Endothelial cell of umbilical vein (primary cell): ENCODE measurements around the gene AK5. TPM values are rescaled to one million over a fixed set of nuclear protein-coding genes. Genes with fewer than 3 reads are reported as not detected.

Source experiments
- BruUV-seq: library from RNA; stranded (reverse); fragments of 400-500 nt; replicated peaks from 2 replicates; lab custom pipeline; 2021; lab: Mats Ljungman, UMichigan
- CTCF ChIA-PET: fragments of 300-600, 350-600 bp; sonication (Branson Sonifier 250); formaldehyde crosslinking; loops from one replicate; lab custom pipeline; 2021; ENCODE audit warnings: antibody characterized with exemption, inconsistent platforms; lab: Charles Lee
- POLR2A ChIA-PET: fragments of 300-600, 350-600 bp; sonication (Branson Sonifier 250); formaldehyde crosslinking; loops from one replicate; lab custom pipeline; 2021; ENCODE audit warnings: antibody characterized with exemption, inconsistent platforms; lab: Charles Lee
- DNase-seq: peaks from one replicate; pipeline ENCODE4 v3.0.0-alpha.2; 2011; ENCODE audit warnings: low read depth, low spot score
- FAIRE-seq: peaks from 2 replicates; lab custom pipeline; 2011; peaks lifted over from hg19 to GRCh38; lab: Jason Lieb, UNC
- H2AFZ ChIP-seq: 2 replicates; pipeline ENCODE4 v1.6.0; 2012; ENCODE audit warnings: low read depth, low read length, control low read depth, inconsistent platforms
- H3K27ac ChIP-seq: 2 replicates; pipeline ENCODE4 v1.5.1; 2011; ENCODE audit warnings: low read depth, mild to moderate bottlenecking, control low read depth, low read length, moderate library complexity; ENCODE audit not compliant: insufficient read depth
- H3K27me3 ChIP-seq, 2 experiments: 2 replicates each; pipeline versions ENCODE4 v1.6.0 to v1.6.1; 2011; ENCODE audit warnings: low read length in 2 of 2, mixed read lengths in 1 of 2; ENCODE audit not compliant: control insufficient read depth in 2 of 2, insufficient read depth in 2 of 2
- H3K36me3 ChIP-seq, 2 experiments: 2 replicates in 1 of 2; 3 replicates in 1 of 2; pipeline ENCODE4 v1.5.1; 2011; ENCODE audit warnings: low read length in 2 of 2, mild to moderate bottlenecking in 1 of 2, moderate library complexity in 1 of 2; ENCODE audit not compliant: control insufficient read depth in 2 of 2, insufficient read depth in 2 of 2; ENCODE audit errors: extremely low read depth in 1 of 2
- H3K4me1 ChIP-seq: 3 replicates; pipeline ENCODE4 v1.5.1; 2011; ENCODE audit warnings: mild to moderate bottlenecking, low read length; ENCODE audit not compliant: control insufficient read depth, insufficient read depth; ENCODE audit errors: extremely low read depth
- H3K4me2 ChIP-seq: 2 replicates; pipeline ENCODE4 v1.6.1; 2011; ENCODE audit warnings: low read length, control low read depth, mixed read lengths; ENCODE audit not compliant: insufficient read depth
- H3K4me3 ChIP-seq, 3 experiments: fragments of 200-600 bp in 1 of 3; sonication (generic), shearing (Covaris generic) in 1 of 3; replicated peaks in 1 of 3; 2 replicates each; pipeline ENCODE4 v1.5.1; 2011 to 2016; ENCODE audit warnings: control low read depth in 3 of 3, low read length in 3 of 3, mild to moderate bottlenecking in 2 of 3, inconsistent platforms in 1 of 3, low read depth in 1 of 3, moderate library complexity in 1 of 3; ENCODE audit not compliant: insufficient read depth in 1 of 3
- H3K79me2 ChIP-seq: 2 replicates; pipeline ENCODE4 v1.6.0; 2012; ENCODE audit warnings: low read length, inconsistent platforms; ENCODE audit not compliant: control insufficient read depth, insufficient read depth
- H3K9ac ChIP-seq: replicated peaks from 2 replicates; pipeline ENCODE3; 2011; ENCODE audit warnings: low read length, control low read depth; ENCODE audit not compliant: insufficient read depth; ENCODE audit errors: extremely low read depth
- H3K9me1 ChIP-seq: replicated peaks from 3 replicates; pipeline ENCODE4 v1.6.0; 2011; ENCODE audit warnings: mild to moderate bottlenecking, low read length; ENCODE audit not compliant: control insufficient read depth, insufficient read depth; ENCODE audit errors: extremely low read depth
- H3K9me3 ChIP-seq: replicated peaks from 2 replicates; pipeline ENCODE4 v1.5.1; 2012; ENCODE audit warnings: low read length, inconsistent platforms; ENCODE audit not compliant: control insufficient read depth, insufficient read depth
- H4K20me1 ChIP-seq: replicated peaks from 2 replicates; pipeline ENCODE3; 2011; ENCODE audit warnings: mild to moderate bottlenecking, low read length; ENCODE audit not compliant: control insufficient read depth, insufficient read depth; ENCODE audit errors: extremely low read depth
- EZH2 ChIP-seq: IDR thresholded peaks from 2 replicates; pipeline ENCODE4 v1.6.1; 2012; ENCODE audit warnings: borderline replicate concordance, low read depth, mild to moderate bottlenecking, moderate library complexity, low read length, inconsistent platforms; ENCODE audit not compliant: severe bottlenecking
- FOS ChIP-seq: IDR thresholded peaks from 2 replicates; pipeline ENCODE4 v1.6.1; 2011; ENCODE audit warnings: mild to moderate bottlenecking, low read length, moderate library complexity, borderline replicate concordance; ENCODE audit not compliant: insufficient read depth
- GATA2 ChIP-seq: IDR thresholded peaks from 2 replicates; pipeline ENCODE4 v1.7.0; 2011; ENCODE audit warnings: low read depth, mild to moderate bottlenecking, moderate library complexity, mixed read lengths, low read length; ENCODE audit not compliant: insufficient read length, insufficient read depth
- JUN ChIP-seq: IDR thresholded peaks from 2 replicates; pipeline ENCODE4 v1.6.1; 2011; ENCODE audit warnings: borderline replicate concordance, low read depth; ENCODE audit not compliant: insufficient read length, insufficient read depth
- MAX ChIP-seq: IDR thresholded peaks from 2 replicates; pipeline ENCODE4 v1.6.1; 2011; ENCODE audit not compliant: insufficient read depth, insufficient read length
- MYC ChIP-seq: IDR thresholded peaks from one replicate; pipeline ENCODE4 v1.6.1; 2011; ENCODE audit warnings: mild to moderate bottlenecking, low read depth, low read length
- POLR2A ChIP-seq: IDR thresholded peaks from 2 replicates; pipeline ENCODE4 v1.6.1; 2012; ENCODE audit warnings: low read depth, mild to moderate bottlenecking, control low read depth, low read length
- POLR2AphosphoS5 ChIP-seq: IDR thresholded peaks from 2 replicates; pipeline ENCODE4 v1.6.1; 2012; ENCODE audit warnings: low read depth, mild to moderate bottlenecking, control low read depth, low read length, moderate library complexity; ENCODE audit not compliant: insufficient read depth
- dilution Hi-C: fragments of 300-500 bp; cut with MboI; formaldehyde crosslinking; loops from one replicate; pipeline ENCODE4 v1.15.0; 2019; ENCODE audit warnings: low sequenced_read_pairs; ENCODE audit not compliant: extremely low pct_ligation_motif_present
- intact Hi-C: fragments of 100-400 bp; cut with micrococcal nuclease; formaldehyde crosslinking; loops from one replicate; pipeline ENCODE4 v1.10.0; 2022
- polyA plus RNA-seq, 4 experiments: library from polyadenylated mRNA; depleted of rRNA in 3 of 4; stranded (reverse) in 3 of 4; unstranded in 1 of 4; fragments of >200 nt; gene quantifications; 2 replicates each; pipeline versions ENCODE4 v1.2.1 to v1.2.3, GENCODE V29; 2011 to 2012; ENCODE audit warnings: missing spikeins in 1 of 4
- total RNA-seq: library from RNA; stranded (reverse); gene quantifications from 2 replicates; pipeline ENCODE4 v1.2.3, GENCODE V29; 2021
- TF ChIP-seq, protein P1 (sequence below), 2 donors: IDR thresholded peaks; 1 replicate in 1 of 2; 2 replicates in 1 of 2; pipeline ENCODE4 v1.5.1; 2011; ENCODE audit warnings: low read length in 2 of 2, mild to moderate bottlenecking in 2 of 2, moderate library complexity in 2 of 2, control low read depth in 1 of 2, inconsistent platforms in 1 of 2, low read depth in 1 of 2; ENCODE audit not compliant: insufficient read depth in 1 of 2; ENCODE audit errors: extremely low read depth in 1 of 2

Gene AK5
- total and polyA plus RNA-seq, 2 donors (not counting 3 experiments of a cell fraction or from before 2014, with no cell fraction given), result 5.0 to 7.5 TPM

DNA sequence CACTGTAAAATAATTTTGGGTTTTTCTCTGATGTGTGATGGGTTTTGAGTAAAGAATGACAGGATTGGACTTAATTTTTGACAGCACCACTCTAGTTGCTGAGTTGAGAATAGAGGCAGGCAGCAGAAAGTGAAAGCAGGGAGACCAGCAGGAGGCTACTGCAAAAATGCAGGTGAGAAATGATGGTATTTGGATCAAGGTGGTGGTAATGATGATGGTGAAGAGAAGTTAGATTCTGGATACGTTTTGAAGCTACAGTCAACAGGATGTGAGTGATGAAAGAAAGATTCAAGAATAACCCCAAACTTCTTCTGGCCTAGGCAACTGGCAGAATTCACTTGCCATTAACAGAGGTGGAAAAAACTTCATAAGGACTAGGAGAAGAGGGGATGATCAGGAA lies 14.8 kb upstream of the AK5 start:
- DNase-seq (no peak), FAIRE-seq (no peak)
- Histone ChIP-seq H3K4me1 (peaks cover 6% of the 10 kb centered on the region), H3K9me3 (no peaks in the 10 kb centered on the region), H3K27me3 (peaks cover 5% of the 10 kb centered on the region in 2 experiments), H3K9me1 (no peaks in the 10 kb centered on the region), H3K36me3 (no peaks in the 10 kb centered on the region), H3K9ac (no peak overlapping the region), H4K20me1 (no peaks in the 10 kb centered on the region), H3K4me3 (no peak overlapping the region), H2AFZ (no peak overlapping the region), H3K79me2 (no peaks in the 10 kb centered on the region), H3K27ac (no peak overlapping the region), H3K4me2 (no peak overlapping the region)
- dilution Hi-C loops (no loop called here), intact Hi-C loops (no loop called here)
- ChIA-PET POLR2A (no interaction called here), CTCF (no interaction called here)
- TF ChIP-seq MYC (no peak), POLR2AphosphoS5 (no peak), EZH2 (no peak), FOS (no peak), GATA2 (no peak), JUN (no peak), POLR2A (no peak), MAX (no peak)
- TF ChIP-seq, protein P1, sequence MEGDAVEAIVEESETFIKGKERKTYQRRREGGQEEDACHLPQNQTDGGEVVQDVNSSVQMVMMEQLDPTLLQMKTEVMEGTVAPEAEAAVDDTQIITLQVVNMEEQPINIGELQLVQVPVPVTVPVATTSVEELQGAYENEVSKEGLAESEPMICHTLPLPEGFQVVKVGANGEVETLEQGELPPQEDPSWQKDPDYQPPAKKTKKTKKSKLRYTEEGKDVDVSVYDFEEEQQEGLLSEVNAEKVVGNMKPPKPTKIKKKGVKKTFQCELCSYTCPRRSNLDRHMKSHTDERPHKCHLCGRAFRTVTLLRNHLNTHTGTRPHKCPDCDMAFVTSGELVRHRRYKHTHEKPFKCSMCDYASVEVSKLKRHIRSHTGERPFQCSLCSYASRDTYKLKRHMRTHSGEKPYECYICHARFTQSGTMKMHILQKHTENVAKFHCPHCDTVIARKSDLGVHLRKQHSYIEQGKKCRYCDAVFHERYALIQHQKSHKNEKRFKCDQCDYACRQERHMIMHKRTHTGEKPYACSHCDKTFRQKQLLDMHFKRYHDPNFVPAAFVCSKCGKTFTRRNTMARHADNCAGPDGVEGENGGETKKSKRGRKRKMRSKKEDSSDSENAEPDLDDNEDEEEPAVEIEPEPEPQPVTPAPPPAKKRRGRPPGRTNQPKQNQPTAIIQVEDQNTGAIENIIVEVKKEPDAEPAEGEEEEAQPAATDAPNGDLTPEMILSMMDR (IDR thresholded peaks at IDR 0.05; ENCODE audit: extremely low read depth in 1 of 2, insufficient read depth in 1 of 2, low read depth in 1 of 2, low read length in 2 of 2), result no peak
- no TSS peak for BruUV-seq
